K562 (cell line): Measurements from ENCODE around the gene SGMS1. TPM values are rescaled to one million over a fixed set of nuclear protein-coding genes. Genes with fewer than 3 reads are reported as not detected.

Source experiments
- ATAC-seq: fragments of 200-7000 bp; cut with Tn5 transposase; 3 replicates; pipeline ENCODE4 v1.9.1; 2020; ENCODE audit warnings: moderate library complexity
- BruUV-seq: library from RNA; stranded (reverse); fragments of 400-500 nt; replicated peaks from 2 replicates; lab custom pipeline; 2021; lab: Mats Ljungman, UMichigan
- CTCF ChIA-PET: fragments of 300-600 bp; formaldehyde crosslinking; extraction: SDS; loops from one replicate; lab custom pipeline; 2021; ENCODE audit warnings: low intra/inter-chr PET ratio; lab: Yijun Ruan, JAX
- POLR2A ChIA-PET: fragments of 300-600, 350-650 bp; sonication (Branson Sonifier 250); formaldehyde crosslinking; extraction: SDS; loops from one replicate; lab custom pipeline; 2021; ENCODE audit warnings: antibody characterized with exemption, inconsistent platforms; lab: Yijun Ruan, JAX
- DNase-seq, 4 experiments: peaks; one replicate each; pipeline versions ENCODE4 v3.0.0 to v3.0.0-alpha.2; 2011 to 2018; ENCODE audit warnings: low spot score in 3 of 4, mixed read lengths in 3 of 4; ENCODE audit errors: extremely low read depth in 1 of 4
- FAIRE-seq: peaks from 2 replicates; lab custom pipeline; 2011; peaks lifted over from hg19 to GRCh38; lab: Jason Lieb, UNC
- H2AFZ ChIP-seq: 2 replicates; pipeline ENCODE4 v1.6.0; 2011; ENCODE audit warnings: low read depth, low read length, control low read depth, inconsistent platforms
- H3K27ac ChIP-seq: fragments of 200-600 bp; 3 replicates; pipeline ENCODE4 v1.8.0; 2011; ENCODE audit warnings: low read depth, mild to moderate bottlenecking, control low read depth, inconsistent platforms, low read length, moderate library complexity, mixed read lengths; ENCODE audit errors: extremely low read depth
- H3K27me3 ChIP-seq, 2 experiments: fragments of 300-600 bp in 1 of 2; 2 replicates in 1 of 2; 3 replicates in 1 of 2; pipeline versions ENCODE4 v1.6.0 to v1.8.0; 2011; ENCODE audit warnings: inconsistent platforms in 2 of 2, low read length in 2 of 2, mild to moderate bottlenecking in 1 of 2, mixed read lengths in 1 of 2, moderate library complexity in 1 of 2; ENCODE audit not compliant: control insufficient read depth in 2 of 2, insufficient read depth in 2 of 2
- H3K36me3 ChIP-seq: fragments of 300-600 bp; 3 replicates; pipeline ENCODE4 v1.8.0; 2011; ENCODE audit warnings: mild to moderate bottlenecking, low read length, inconsistent platforms; ENCODE audit not compliant: control insufficient read depth, insufficient read depth
- H3K4me1 ChIP-seq, 2 experiments: fragments of 200-600 bp in 1 of 2; replicated peaks in 1 of 2; 2 replicates in 1 of 2; 3 replicates in 1 of 2; pipeline versions ENCODE4 v1.5.1 to v1.8.0; 2011; ENCODE audit warnings: inconsistent platforms in 2 of 2, low read length in 2 of 2, mild to moderate bottlenecking in 1 of 2, mixed read lengths in 1 of 2, moderate library complexity in 1 of 2; ENCODE audit not compliant: control insufficient read depth in 2 of 2, insufficient read depth in 2 of 2
- H3K4me2 ChIP-seq: 2 replicates; pipeline ENCODE4 v1.6.1; 2011; ENCODE audit warnings: low read length, control low read depth, inconsistent platforms, mixed read lengths; ENCODE audit not compliant: insufficient read depth
- H3K4me3 ChIP-seq: fragments of 200-600 bp; sonication (generic), shearing (Covaris generic); 2 replicates; pipeline ENCODE4 v1.5.1; 2016; ENCODE audit warnings: control low read depth, inconsistent platforms
- H3K79me2 ChIP-seq: fragments of 200-600 bp; 3 replicates; pipeline ENCODE4 v1.8.0; 2011; ENCODE audit warnings: low read length, inconsistent platforms; ENCODE audit not compliant: control insufficient read depth, insufficient read depth
- H3K9ac ChIP-seq, 2 experiments: 2 replicates each; pipeline versions ENCODE4 v1.6.0 to v1.6.1; 2011; ENCODE audit warnings: low read depth in 2 of 2, low read length in 2 of 2, control low read depth in 1 of 2, inconsistent platforms in 1 of 2, mild to moderate bottlenecking in 1 of 2, mixed read lengths in 1 of 2; ENCODE audit not compliant: insufficient read depth in 1 of 2
- H3K9me1 ChIP-seq: one replicate; pipeline ENCODE4 v1.6.0; 2011; ENCODE audit warnings: inconsistent platforms, mild to moderate bottlenecking, low read length, moderate library complexity; ENCODE audit not compliant: control insufficient read depth, insufficient read depth
- H3K9me3 ChIP-seq: replicated peaks from 2 replicates; pipeline ENCODE4 v1.5.1; 2011; ENCODE audit warnings: low read depth, low read length, inconsistent platforms; ENCODE audit not compliant: control insufficient read depth, insufficient read depth
- H4K20me1 ChIP-seq: replicated peaks from 2 replicates; pipeline ENCODE4 v1.6.1; 2011; ENCODE audit warnings: low read length, inconsistent platforms, mixed read lengths; ENCODE audit not compliant: control insufficient read depth, insufficient read depth
- FOXP4 ChIP-seq: sonication (generic); formaldehyde crosslinking; IDR thresholded peaks from 2 replicates; pipeline ENCODE4 v1.8.0; 2022; ENCODE audit warnings: mild to moderate bottlenecking, missing genetic modification reagents, borderline replicate concordance
- JUND ChIP-seq, 2 experiments: IDR thresholded peaks; 2 replicates in 1 of 2; 3 replicates in 1 of 2; pipeline ENCODE4 v1.6.1; 2011; ENCODE audit warnings: borderline replicate concordance in 2 of 2, low read depth in 2 of 2, low read length in 2 of 2, improper control_type of control experiment in 1 of 2, missing biosample characterization in 1 of 2, missing genetic modification characterization in 1 of 2, missing genetic modification reagents in 1 of 2
- KDM1A ChIP-seq, 2 experiments: fragments of 450-650 bp; IDR thresholded peaks; 2 replicates each; pipeline ENCODE4 v1.6.1; 2016; ENCODE audit warnings: mild to moderate bottlenecking in 2 of 2
- SMAD2 ChIP-seq: fragments of 150-350 bp; IDR thresholded peaks from 2 replicates; pipeline ENCODE4 v1.6.1; 2014; ENCODE audit warnings: low read depth, mild to moderate bottlenecking, low read length
- SPI1 ChIP-seq: IDR thresholded peaks from 2 replicates; pipeline ENCODE4 v1.6.1; 2011; ENCODE audit warnings: low read depth, low read length, control low read depth, borderline replicate concordance
- TCF3 ChIP-seq: sonication (generic); formaldehyde crosslinking; IDR thresholded peaks from 2 replicates; pipeline ENCODE4 v1.4.0; 2020; ENCODE audit warnings: mild to moderate bottlenecking, missing genetic modification reagents
- WGBS: fragments of 100-300 bp; shearing (Covaris generic); methylation state at CpG from one replicate; pipeline ENCODE4 v1.1.6; 2016; ENCODE audit warnings: low coverage, mixed read lengths; ENCODE audit not compliant: insufficient coverage; ENCODE audit errors: missing lambda C conversion rate; 5-methylcytosine and 5-hydroxymethylcytosine counted together
- in situ Hi-C: fragments of 300-500 bp; cut with MboI; formaldehyde crosslinking; loops from 4 replicates; pipeline ENCODE4 v1.15.0; 2018; ENCODE audit warnings: inconsistent platforms, mixed read lengths
- intact Hi-C: fragments of 100-400 bp; cut with micrococcal nuclease; formaldehyde crosslinking; loops from 2 replicates; pipeline ENCODE4 v1.14.2; 2022
- polyA plus RNA-seq, 8 experiments: library from polyadenylated mRNA; depleted of rRNA in 4 of 8; stranded (reverse) in 5 of 8; unstranded in 3 of 8; fragments of >200 nt; fragmentation: Nextera tagmentation in 2 of 8; fragmentation: Illumina TruSeq in 1 of 8; extraction: Ambion mirVana in 2 of 8; extraction: Trizol in 1 of 8; gene quantifications; 2 replicates each; pipeline versions ENCODE4 v1.2.1 to v1.2.3, GENCODE V29; 2011 to 2014; ENCODE audit warnings: inconsistent platforms in 1 of 8, missing spikeins in 1 of 8
- total RNA-seq, 7 experiments: library from RNA; depleted of rRNA in 6 of 7; stranded (reverse); fragments of >200 nt in 6 of 7; fragmentation: Illumina TruSeq in 2 of 7; extraction: Trizol in 2 of 7; gene quantifications; 2 replicates each; pipeline versions ENCODE4 v1.2.1 to v1.2.3, GENCODE V29; 2011 to 2021; ENCODE audit warnings: low replicate concordance in 1 of 7
- TF ChIP-seq, protein P1 (sequence below): sonication (generic); IDR thresholded peaks from 2 replicates; pipeline ENCODE4 v1.6.1; 2016

SGMS1 gene
- total and polyA plus RNA-seq, 9 of the 15 experiments (the other 6 are each of a cell fraction or from before 2014, with no cell fraction given), result 22.6 to 232 (median 82.2) TPM

GRCh38 chr10:50396491-50397311 is 227.1 kb downstream of the SGMS1 start (continued):
- TF ChIP-seq JUND (IDR thresholded peaks at IDR 0.05; ENCODE audit: borderline replicate concordance, low read depth, low read length), result no peak
- peak; percentile 30; the same call in 1 of the 3 replicates for TF ChIP-seq JUND (tag; IDR thresholded peaks at IDR 0.05; ENCODE audit: borderline replicate concordance, low read depth, low read length)
- TF ChIP-seq, protein P1, sequence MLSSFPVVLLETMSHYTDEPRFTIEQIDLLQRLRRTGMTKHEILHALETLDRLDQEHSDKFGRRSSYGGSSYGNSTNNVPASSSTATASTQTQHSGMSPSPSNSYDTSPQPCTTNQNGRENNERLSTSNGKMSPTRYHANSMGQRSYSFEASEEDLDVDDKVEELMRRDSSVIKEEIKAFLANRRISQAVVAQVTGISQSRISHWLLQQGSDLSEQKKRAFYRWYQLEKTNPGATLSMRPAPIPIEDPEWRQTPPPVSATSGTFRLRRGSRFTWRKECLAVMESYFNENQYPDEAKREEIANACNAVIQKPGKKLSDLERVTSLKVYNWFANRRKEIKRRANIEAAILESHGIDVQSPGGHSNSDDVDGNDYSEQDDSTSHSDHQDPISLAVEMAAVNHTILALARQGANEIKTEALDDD, result peak; percentile 84; the same call in 1 of the 2 replicates
- TF ChIP-seq TCF3, result 0 out of 2 replicates have a peak, but pooled peaks have one; percentile 22
- 0 out of 4 replicates have a peak, but pooled peaks of 1 of the 2 experiments have one; percentile 11 for TF ChIP-seq KDM1A (IDR thresholded peaks at IDR 0.05)
- TF ChIP-seq, all 486 proteins: peak for 13

GRCh38 chr10:50395851-50396250 is 227.9 kb downstream of the SGMS1 start:
- WGBS, result 14% methylated on average over 2 of the region's 2 CpGs
- Histone ChIP-seq H3K9ac (no peak overlapping the region), H3K4me2 (no peak overlapping the region), H3K36me3 (peaks cover 30% of the 10 kb centered on the region), H3K79me2 (peaks cover 99% of the 10 kb centered on the region), H3K27me3 (no peaks in the 10 kb centered on the region), H4K20me1 (peaks cover 56% of the 10 kb centered on the region), H3K9me3 (no peaks in the 10 kb centered on the region), H2AFZ (no peak overlapping the region), H3K4me3 (no peak overlapping the region), H3K27ac (no peak overlapping the region), H3K4me1 (peaks cover 14 to 54% of the 10 kb centered on the region in 2 experiments), H3K9me1 (no peaks in the 10 kb centered on the region)
- ATAC-seq (no peak), DNase-seq (no peak), FAIRE-seq (no peak)
- CTCF ChIA-PET, result no interaction called here
- intact Hi-C loops, result loop anchor here (2.0 kb wide), 1 partner anchor 19 kb away; no protein-coding TSS in a partner anchor
- TF ChIP-seq SPI1 (peak; percentile 26; the same call in 1 of the 2 replicates), FOXP4 (CRISPR knock-in tag) (no peak), SMAD2 (no peak)
- in situ Hi-C loops, result no loop called here
- POLR2A ChIA-PET, result interaction anchor here (1.6 to 4.4 kb wide), 3 partner anchors 9 to 20 kb away, joined by 5 to 23 read pairs (median 9); no protein-coding TSS in a partner anchor
- no TSS peak for BruUV-seq
